ENCODE measurements around the gene SNX4. TPM values are rescaled to one million over a fixed set of nuclear protein-coding genes. Genes with fewer than 3 reads are reported as not detected.

The SNX4 gene
- polyA plus RNA-seq, 1 donor (not counting 4 experiments of a cell fraction or from before 2014, with no cell fraction given): 17.9 TPM

- Histone ChIP-seq H3K27me3 (ENCODE audit: control insufficient read depth, extremely low read depth, insufficient read depth, low read length) (peaks cover 2% of the 10 kb centered on the region), H3K4me1 (ENCODE audit: control insufficient read depth, extremely low read depth, insufficient read depth, low read length) (no peaks in the 10 kb centered on the region), H3K4me2 (ENCODE audit: control insufficient read depth, extremely low read depth, insufficient read depth, low read depth, low read length) (no peak overlapping the region), H4K20me1 (ENCODE audit: control insufficient read depth, extremely low read depth, insufficient read depth, low read length) (no peaks in the 10 kb centered on the region), H3K4me3 (ENCODE audit: control insufficient read depth in 2 of 3, extremely low read depth in 1 of 3, insufficient read depth in 2 of 3, low read depth in 1 of 3, low read length in 3 of 3) (no peak overlapping the region), H3K27ac (ENCODE audit: control insufficient read depth, insufficient read depth, low read length) (no peak overlapping the region), H3K9ac (ENCODE audit: control insufficient read depth, extremely low read depth, insufficient read depth, low read length) (no peak overlapping the region), H3K9me1 (ENCODE audit: control insufficient read depth, extremely low read depth, insufficient read depth, low read length) (no peaks in the 10 kb centered on the region), H3K9me3 (ENCODE audit: control insufficient read depth, low read depth, low read length) (no peaks in the 10 kb centered on the region), H3K79me2 (ENCODE audit: control insufficient read depth, insufficient read depth, low read length) (no peaks in the 10 kb centered on the region), H2AFZ (ENCODE audit: control insufficient read depth, low read length) (no peak overlapping the region), H3K36me3 (ENCODE audit: control insufficient read depth in 2 of 2, extremely low read depth in 1 of 2, insufficient read depth in 2 of 2, low read length in 2 of 2) (no peaks in the 10 kb centered on the region)
- DNase-seq (ENCODE audit: low read depth, low spot score): no peak
- no peak for FAIRE-seq
- TF ChIP-seq EZH2 (IDR thresholded peaks at IDR 0.05; ENCODE audit: low read length): no peak
- no peak for TF ChIP-seq CTCF (optimal IDR thresholded peaks at IDR 0.05 in 1 of 3, IDR thresholded peaks at IDR 0.05 in 1 of 3, conservative IDR thresholded peaks at IDR 0.05 in 1 of 3; ENCODE audit: extremely low read depth in 1 of 3, insufficient read depth in 2 of 3, low read length in 3 of 3)
- dilution Hi-C loops (cut with MboI; ENCODE audit: extremely low pct_ligation_motif_present, low sequenced_read_pairs): no loop called here
Measured at GRCh38 chr3:125402639-125403038, 117.4 kb downstream of the SNX4 start.

- FAIRE-seq (no peak), DNase-seq (ENCODE audit: low read depth, low spot score) (no peak)
- TF ChIP-seq EZH2 (IDR thresholded peaks at IDR 0.05; ENCODE audit: low read length) (no peak), CTCF (optimal IDR thresholded peaks at IDR 0.05 in 1 of 3, IDR thresholded peaks at IDR 0.05 in 1 of 3, conservative IDR thresholded peaks at IDR 0.05 in 1 of 3; ENCODE audit: extremely low read depth in 1 of 3, insufficient read depth in 2 of 3, low read length in 3 of 3) (no peak)
- no peaks in the 10 kb centered on the region for H3K9me3 ChIP-seq (ENCODE audit: control insufficient read depth, low read depth, low read length)
- no peaks in the 10 kb centered on the region for H3K4me1 ChIP-seq (ENCODE audit: control insufficient read depth, extremely low read depth, insufficient read depth, low read length)
- dilution Hi-C loops (cut with MboI; ENCODE audit: extremely low pct_ligation_motif_present, low sequenced_read_pairs): no loop called here
- no peaks in the 10 kb centered on the region for H3K36me3 ChIP-seq (ENCODE audit: control insufficient read depth in 2 of 2, extremely low read depth in 1 of 2, insufficient read depth in 2 of 2, low read length in 2 of 2)
- no peak overlapping the region for H3K27ac ChIP-seq (ENCODE audit: control insufficient read depth, insufficient read depth, low read length)
- no peaks in the 10 kb centered on the region for H3K27me3 ChIP-seq (ENCODE audit: control insufficient read depth, extremely low read depth, insufficient read depth, low read length)
- no peaks in the 10 kb centered on the region for H3K79me2 ChIP-seq (ENCODE audit: control insufficient read depth, insufficient read depth, low read length)
- no peaks in the 10 kb centered on the region for H3K9me1 ChIP-seq (ENCODE audit: control insufficient read depth, extremely low read depth, insufficient read depth, low read length)
- no peaks in the 10 kb centered on the region for H4K20me1 ChIP-seq (ENCODE audit: control insufficient read depth, extremely low read depth, insufficient read depth, low read length)
- no peak overlapping the region for H3K9ac ChIP-seq (ENCODE audit: control insufficient read depth, extremely low read depth, insufficient read depth, low read length)
- H3K4me3 ChIP-seq (ENCODE audit: control insufficient read depth in 2 of 3, extremely low read depth in 1 of 3, insufficient read depth in 2 of 3, low read depth in 1 of 3, low read length in 3 of 3): no peak overlapping the region
- H2AFZ ChIP-seq (ENCODE audit: control insufficient read depth, low read length): no peak overlapping the region
- no peak overlapping the region for H3K4me2 ChIP-seq (ENCODE audit: control insufficient read depth, extremely low read depth, insufficient read depth, low read depth, low read length)
Measured at GRCh38 chr3:125401402-125401801, 118.6 kb downstream of the SNX4 start.
